CD4-positive, alpha-beta T cell (primary cell): ENCODE results near the gene OR2Z1. TPM values are rescaled to one million over a fixed set of nuclear protein-coding genes. Genes with fewer than 3 reads are reported as not detected.

Experiments
- ATAC-seq: fragments of 200-7000 bp; cut with Tn5 transposase; one replicate; pipeline ENCODE4 v1.10.0; 2022; ENCODE audit warnings: mild to moderate bottlenecking; ENCODE audit not compliant: poor library complexity
- CTCF ChIA-PET: fragments of 350-600 bp; sonication (Branson Sonifier 250); formaldehyde crosslinking; loops from one replicate; lab custom pipeline; 2021; ENCODE audit warnings: antibody characterized with exemption, inconsistent platforms; lab: Charles Lee
- POLR2A ChIA-PET: fragments of 350-600 bp; sonication (Branson Sonifier 250); formaldehyde crosslinking; loops from one replicate; lab custom pipeline; 2021; ENCODE audit warnings: antibody characterized with exemption, inconsistent platforms; lab: Charles Lee
- DNase-seq, 14 experiments: peaks; one replicate each; pipeline ENCODE4 v3.0.0-alpha.2; 2013 to 2020; ENCODE audit warnings: mixed read lengths in 2 of 14
- H3K27ac ChIP-seq, 2 donors: one replicate each; pipeline versions ENCODE4 v1.5.1 to v1.7.0; 2013; ENCODE audit warnings: low read length in 2 of 2, low read depth in 1 of 2, mild to moderate bottlenecking in 1 of 2
- H3K27me3 ChIP-seq, 2 experiments: 1 replicate in 1 of 2; 2 replicates in 1 of 2; pipeline versions ENCODE4 v1.6.1 to v1.7.0; 2013; ENCODE audit warnings: low read length in 2 of 2, control low read depth in 1 of 2, mild to moderate bottlenecking in 1 of 2, moderate library complexity in 1 of 2; ENCODE audit not compliant: insufficient read depth in 2 of 2, control insufficient read depth in 1 of 2
- H3K36me3 ChIP-seq: one replicate; pipeline ENCODE4 v1.6.1; 2013; ENCODE audit warnings: low read length, control low read depth; ENCODE audit not compliant: insufficient read depth
- H3K4me1 ChIP-seq: one replicate; pipeline ENCODE4 v1.6.1; 2013; ENCODE audit warnings: low read length, control low read depth; ENCODE audit not compliant: insufficient read depth
- H3K4me3 ChIP-seq: one replicate; pipeline ENCODE4 v1.5.1; 2013; ENCODE audit warnings: mild to moderate bottlenecking, low read length, moderate library complexity
- H3K9me3 ChIP-seq, 2 experiments: 1 replicate in 1 of 2; 2 replicates in 1 of 2; pipeline versions ENCODE4 v1.6.1 to v1.7.0; 2013; ENCODE audit warnings: low read length in 2 of 2, mild to moderate bottlenecking in 2 of 2, control low read depth in 1 of 2, moderate library complexity in 1 of 2; ENCODE audit not compliant: control insufficient read depth in 1 of 2, insufficient read depth in 1 of 2
- H3K27ac Mint-ChIP-seq: one replicate; pipeline ENCODE4 v1.8.0; 2020; ENCODE audit warnings: mixed read lengths
- H3K27me3 Mint-ChIP-seq: one replicate; pipeline ENCODE4 v1.8.0; 2021; ENCODE audit warnings: mixed read lengths
- H3K36me3 Mint-ChIP-seq: one replicate; pipeline ENCODE4 v1.8.0; 2021; ENCODE audit warnings: low read depth, mixed read lengths
- H3K4me1 Mint-ChIP-seq: one replicate; pipeline ENCODE4 v1.8.0; 2021; ENCODE audit warnings: low read depth, mixed read lengths
- H3K4me3 Mint-ChIP-seq: one replicate; pipeline ENCODE4 v1.8.0; 2020; ENCODE audit warnings: mild to moderate bottlenecking, mixed read lengths
- H3K9me3 Mint-ChIP-seq: one replicate; pipeline ENCODE4 v1.8.0; 2020; ENCODE audit warnings: mixed read lengths
- CTCF ChIP-seq: fragments of 200-600 bp; IDR thresholded peaks from one replicate; pipeline ENCODE4 v1.8.0; 2022; ENCODE audit warnings: antibody characterized with exemption, mild to moderate bottlenecking
- intact Hi-C, 2 experiments: fragments of 100-400 bp; cut with DNase I in 1 of 2; cut with micrococcal nuclease in 1 of 2; formaldehyde crosslinking; loops; one replicate each; pipeline versions ENCODE4 v1.15.1 to v1.9.0; 2023 to 2025; cut with DNase I, micrococcal nuclease
- total RNA-seq, 174 experiments: library from RNA in 2 of 174; stranded (reverse) in 2 of 174; gene quantifications; one replicate each; pipeline ENCODE4 v1.2.3 and lab custom pipeline; 2021 to 2026

Gene OR2Z1
- total RNA-seq, 2 experiments from 2014 or later, result not detected

GRCh38 chr19:8686549-8686948 lies 34.9 kb upstream of the OR2Z1 start:
- Histone ChIP-seq H3K9me3 (no peaks in the 10 kb centered on the region), H3K4me1 (no peaks in the 10 kb centered on the region), H3K4me3 (no peak overlapping the region), H3K27ac (no peak overlapping the region), H3K36me3 (no peaks in the 10 kb centered on the region), H3K27me3 (no peaks in the 10 kb centered on the region)
- ChIA-PET POLR2A (no interaction called here), CTCF (no interaction called here)
- TF ChIP-seq CTCF, result no peak
- Mint-ChIP-seq H3K4me3 (no peak overlapping the region), H3K27me3 (no peaks in the 10 kb centered on the region), H3K4me1 (peaks cover 5% of the 10 kb centered on the region), H3K9me3 (no peaks in the 10 kb centered on the region), H3K36me3 (no peaks in the 10 kb centered on the region), H3K27ac (no peak overlapping the region)
- intact Hi-C loops, result no loop called here
- ATAC-seq (no peak), DNase-seq (no peak)

- no peaks in the 10 kb centered on the region for H3K36me3 ChIP-seq
- intact Hi-C loops, result no loop called here
- no peak overlapping the region for H3K4me3 ChIP-seq
- H3K9me3 ChIP-seq, result no peaks in the 10 kb centered on the region
- Mint-ChIP-seq H3K4me1 (no peaks in the 10 kb centered on the region), H3K4me3 (no peak overlapping the region), H3K27me3 (peaks cover 5% of the 10 kb centered on the region), H3K27ac (no peak overlapping the region), H3K9me3 (no peaks in the 10 kb centered on the region), H3K36me3 (no peaks in the 10 kb centered on the region)
- TF ChIP-seq CTCF, result no peak
- no peak overlapping the region for H3K27ac ChIP-seq
- no peak for ATAC-seq
- H3K4me1 ChIP-seq, result peaks cover 1% of the 10 kb centered on the region
- ChIA-PET POLR2A (no interaction called here), CTCF (no interaction called here)
- no peaks in the 10 kb centered on the region for H3K27me3 ChIP-seq
- no peak for DNase-seq
Observed at GRCh38 chr19:8688930-8689329, 32.5 kb upstream of the OR2Z1 start.

DNA sequence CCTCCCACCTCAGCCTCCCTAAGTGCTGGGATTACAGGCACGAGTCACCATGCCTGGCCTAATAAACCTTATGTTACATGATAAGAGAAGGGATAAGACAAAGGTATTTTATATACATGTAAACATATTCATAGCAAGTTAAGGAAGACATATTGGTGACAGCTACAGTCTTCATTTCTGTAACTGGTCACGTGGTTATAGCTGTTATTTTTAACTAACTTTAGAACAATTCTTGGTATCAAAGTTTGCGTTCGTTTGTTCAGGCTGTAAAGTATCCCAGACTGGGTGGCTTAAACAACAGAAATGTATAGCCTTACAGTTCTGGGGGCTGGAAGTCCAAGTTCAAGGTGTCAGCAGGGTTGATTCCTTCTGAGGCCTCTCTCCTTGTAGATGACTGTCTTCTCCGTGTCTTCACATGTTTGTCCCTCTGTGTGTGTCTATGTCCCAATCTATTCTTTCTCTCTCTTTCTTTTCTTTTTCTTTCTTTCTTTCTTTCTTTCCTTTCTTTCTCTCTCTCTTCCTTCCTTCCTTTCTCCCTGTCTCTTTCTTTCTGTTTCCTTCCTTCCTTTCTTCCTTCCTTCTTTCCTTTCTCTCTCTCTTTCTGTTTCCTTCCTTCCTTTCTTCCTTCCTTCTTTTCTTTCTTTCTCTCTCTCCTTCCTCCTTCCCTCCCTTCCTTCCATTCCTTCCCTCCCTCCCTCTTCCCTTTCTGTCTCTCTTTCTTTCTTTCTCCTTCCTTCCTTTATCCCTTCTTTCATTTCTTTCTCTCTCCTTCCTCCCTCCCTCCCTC lies 30.5 kb upstream of the OR2Z1 start:
- DNase-seq (no peak), ATAC-seq (no peak)
- ChIA-PET CTCF (no interaction called here), POLR2A (no interaction called here)
- Mint-ChIP-seq H3K4me3 (no peak overlapping the region), H3K36me3 (no peaks in the 10 kb centered on the region), H3K4me1 (peaks cover 7% of the 10 kb centered on the region), H3K9me3 (no peaks in the 10 kb centered on the region), H3K27ac (no peak overlapping the region), H3K27me3 (peaks cover 10% of the 10 kb centered on the region)
- H3K27me3 ChIP-seq, result no peaks in the 10 kb centered on the region
- intact Hi-C loops, result no loop called here
- no peak overlapping the region for H3K27ac ChIP-seq
- TF ChIP-seq CTCF, result no peak
- H3K4me3 ChIP-seq, result no peak overlapping the region
- H3K9me3 ChIP-seq, result no peaks in the 10 kb centered on the region
- peaks cover 16% of the 10 kb centered on the region for H3K4me1 ChIP-seq
- no peaks in the 10 kb centered on the region for H3K36me3 ChIP-seq
